Endothelial cell of umbilical vein (primary cell): ENCODE results near the gene DLEC1. TPM values are rescaled to one million over a fixed set of nuclear protein-coding genes. Genes with fewer than 3 reads are reported as not detected.

Experiments
- BruUV-seq: library from RNA; stranded (reverse); fragments of 400-500 nt; replicated peaks from 2 replicates; lab custom pipeline; 2021; lab: Mats Ljungman, UMichigan
- CTCF ChIA-PET: fragments of 300-600, 350-600 bp; sonication (Branson Sonifier 250); formaldehyde crosslinking; loops from one replicate; lab custom pipeline; 2021; ENCODE audit warnings: antibody characterized with exemption, inconsistent platforms; lab: Charles Lee
- POLR2A ChIA-PET: fragments of 300-600, 350-600 bp; sonication (Branson Sonifier 250); formaldehyde crosslinking; loops from one replicate; lab custom pipeline; 2021; ENCODE audit warnings: antibody characterized with exemption, inconsistent platforms; lab: Charles Lee
- DNase-seq: peaks from one replicate; pipeline ENCODE4 v3.0.0-alpha.2; 2011; ENCODE audit warnings: low read depth, low spot score
- FAIRE-seq: peaks from 2 replicates; lab custom pipeline; 2011; peaks lifted over from hg19 to GRCh38; lab: Jason Lieb, UNC
- H2AFZ ChIP-seq: 2 replicates; pipeline ENCODE4 v1.6.0; 2012; ENCODE audit warnings: low read depth, low read length, control low read depth, inconsistent platforms
- H3K27ac ChIP-seq: 2 replicates; pipeline ENCODE4 v1.5.1; 2011; ENCODE audit warnings: low read depth, mild to moderate bottlenecking, control low read depth, low read length, moderate library complexity; ENCODE audit not compliant: insufficient read depth
- H3K27me3 ChIP-seq, 2 experiments: 2 replicates each; pipeline versions ENCODE4 v1.6.0 to v1.6.1; 2011; ENCODE audit warnings: low read length in 2 of 2, mixed read lengths in 1 of 2; ENCODE audit not compliant: control insufficient read depth in 2 of 2, insufficient read depth in 2 of 2
- H3K36me3 ChIP-seq, 2 experiments: 2 replicates in 1 of 2; 3 replicates in 1 of 2; pipeline ENCODE4 v1.5.1; 2011; ENCODE audit warnings: low read length in 2 of 2, mild to moderate bottlenecking in 1 of 2, moderate library complexity in 1 of 2; ENCODE audit not compliant: control insufficient read depth in 2 of 2, insufficient read depth in 2 of 2; ENCODE audit errors: extremely low read depth in 1 of 2
- H3K4me1 ChIP-seq: 3 replicates; pipeline ENCODE4 v1.5.1; 2011; ENCODE audit warnings: mild to moderate bottlenecking, low read length; ENCODE audit not compliant: control insufficient read depth, insufficient read depth; ENCODE audit errors: extremely low read depth
- H3K4me2 ChIP-seq: 2 replicates; pipeline ENCODE4 v1.6.1; 2011; ENCODE audit warnings: low read length, control low read depth, mixed read lengths; ENCODE audit not compliant: insufficient read depth
- H3K4me3 ChIP-seq, 3 experiments: fragments of 200-600 bp in 1 of 3; sonication (generic), shearing (Covaris generic) in 1 of 3; replicated peaks in 1 of 3; 2 replicates each; pipeline ENCODE4 v1.5.1; 2011 to 2016; ENCODE audit warnings: control low read depth in 3 of 3, low read length in 3 of 3, mild to moderate bottlenecking in 2 of 3, inconsistent platforms in 1 of 3, low read depth in 1 of 3, moderate library complexity in 1 of 3; ENCODE audit not compliant: insufficient read depth in 1 of 3
- H3K79me2 ChIP-seq: 2 replicates; pipeline ENCODE4 v1.6.0; 2012; ENCODE audit warnings: low read length, inconsistent platforms; ENCODE audit not compliant: control insufficient read depth, insufficient read depth
- H3K9ac ChIP-seq: replicated peaks from 2 replicates; pipeline ENCODE3; 2011; ENCODE audit warnings: low read length, control low read depth; ENCODE audit not compliant: insufficient read depth; ENCODE audit errors: extremely low read depth
- H3K9me1 ChIP-seq: replicated peaks from 3 replicates; pipeline ENCODE4 v1.6.0; 2011; ENCODE audit warnings: mild to moderate bottlenecking, low read length; ENCODE audit not compliant: control insufficient read depth, insufficient read depth; ENCODE audit errors: extremely low read depth
- H3K9me3 ChIP-seq: replicated peaks from 2 replicates; pipeline ENCODE4 v1.5.1; 2012; ENCODE audit warnings: low read length, inconsistent platforms; ENCODE audit not compliant: control insufficient read depth, insufficient read depth
- H4K20me1 ChIP-seq: replicated peaks from 2 replicates; pipeline ENCODE3; 2011; ENCODE audit warnings: mild to moderate bottlenecking, low read length; ENCODE audit not compliant: control insufficient read depth, insufficient read depth; ENCODE audit errors: extremely low read depth
- CTCF ChIP-seq, 2 donors: IDR thresholded peaks; 1 replicate in 1 of 2; 2 replicates in 1 of 2; pipeline ENCODE4 v1.5.1; 2011; ENCODE audit warnings: low read length in 2 of 2, mild to moderate bottlenecking in 2 of 2, moderate library complexity in 2 of 2, control low read depth in 1 of 2, inconsistent platforms in 1 of 2, low read depth in 1 of 2; ENCODE audit not compliant: insufficient read depth in 1 of 2; ENCODE audit errors: extremely low read depth in 1 of 2
- EZH2 ChIP-seq: IDR thresholded peaks from 2 replicates; pipeline ENCODE4 v1.6.1; 2012; ENCODE audit warnings: borderline replicate concordance, low read depth, mild to moderate bottlenecking, moderate library complexity, low read length, inconsistent platforms; ENCODE audit not compliant: severe bottlenecking
- FOS ChIP-seq: IDR thresholded peaks from 2 replicates; pipeline ENCODE4 v1.6.1; 2011; ENCODE audit warnings: mild to moderate bottlenecking, low read length, moderate library complexity, borderline replicate concordance; ENCODE audit not compliant: insufficient read depth
- GATA2 ChIP-seq: IDR thresholded peaks from 2 replicates; pipeline ENCODE4 v1.7.0; 2011; ENCODE audit warnings: low read depth, mild to moderate bottlenecking, moderate library complexity, mixed read lengths, low read length; ENCODE audit not compliant: insufficient read length, insufficient read depth
- JUN ChIP-seq: IDR thresholded peaks from 2 replicates; pipeline ENCODE4 v1.6.1; 2011; ENCODE audit warnings: borderline replicate concordance, low read depth; ENCODE audit not compliant: insufficient read length, insufficient read depth
- MAX ChIP-seq: IDR thresholded peaks from 2 replicates; pipeline ENCODE4 v1.6.1; 2011; ENCODE audit not compliant: insufficient read depth, insufficient read length
- MYC ChIP-seq: IDR thresholded peaks from one replicate; pipeline ENCODE4 v1.6.1; 2011; ENCODE audit warnings: mild to moderate bottlenecking, low read depth, low read length
- POLR2A ChIP-seq: IDR thresholded peaks from 2 replicates; pipeline ENCODE4 v1.6.1; 2012; ENCODE audit warnings: low read depth, mild to moderate bottlenecking, control low read depth, low read length
- POLR2AphosphoS5 ChIP-seq: IDR thresholded peaks from 2 replicates; pipeline ENCODE4 v1.6.1; 2012; ENCODE audit warnings: low read depth, mild to moderate bottlenecking, control low read depth, low read length, moderate library complexity; ENCODE audit not compliant: insufficient read depth
- dilution Hi-C: fragments of 300-500 bp; cut with MboI; formaldehyde crosslinking; loops from one replicate; pipeline ENCODE4 v1.15.0; 2019; ENCODE audit warnings: low sequenced_read_pairs; ENCODE audit not compliant: extremely low pct_ligation_motif_present
- intact Hi-C: fragments of 100-400 bp; cut with micrococcal nuclease; formaldehyde crosslinking; loops from one replicate; pipeline ENCODE4 v1.10.0; 2022
- polyA plus RNA-seq, 4 experiments: library from polyadenylated mRNA; depleted of rRNA in 3 of 4; stranded (reverse) in 3 of 4; unstranded in 1 of 4; fragments of >200 nt; gene quantifications; 2 replicates each; pipeline versions ENCODE4 v1.2.1 to v1.2.3, GENCODE V29; 2011 to 2012; ENCODE audit warnings: missing spikeins in 1 of 4
- total RNA-seq: library from RNA; stranded (reverse); gene quantifications from 2 replicates; pipeline ENCODE4 v1.2.3, GENCODE V29; 2021

DLEC1 gene
- total and polyA plus RNA-seq, 2 donors (not counting 3 experiments of a cell fraction or from before 2014, with no cell fraction given), result not detected

GRCh38 chr3:38139191-38139590, 100.2 kb downstream of the DLEC1 start:
- CTCF ChIA-PET, result interaction anchor here (0.7 to 4.5 kb wide), 5 partner anchors 26 to 512 kb away, joined by 3 to 43 read pairs (median 3); partner anchors contain the start of genes OXSR1 and XYLB
- peak; percentile 59 for FAIRE-seq
- BruUV-seq, result no TSS peak

GRCh38 chr3:38139652-38140051, 100.6 kb downstream of the DLEC1 start:
- H3K4me3 ChIP-seq, result no peak overlapping the region
- H3K27ac ChIP-seq, result no peak overlapping the region
- peaks cover 0 to 14% of the 10 kb centered on the region in 2 experiments for H3K36me3 ChIP-seq
- ChIA-PET CTCF (interaction anchor here (0.7 to 4.5 kb wide), 5 partner anchors 25 to 512 kb away, joined by 3 to 43 read pairs (median 3); partner anchors contain the start of genes OXSR1 and XYLB), POLR2A (interaction anchor here (0.9 kb wide), 1 partner anchor 25 kb away, joined by 3 read pairs; the partner anchor contains the start of gene OXSR1)
- TF ChIP-seq MYC (no peak), JUN (no peak), POLR2AphosphoS5 (no peak), FOS (no peak), GATA2 (no peak), MAX (no peak), CTCF (IDR thresholded peaks at IDR 0.05; ENCODE audit: extremely low read depth in 1 of 2, insufficient read depth in 1 of 2, low read depth in 1 of 2, low read length in 2 of 2) (no peak), POLR2A (no peak), EZH2 (no peak)
- peaks cover 11% of the 10 kb centered on the region for H3K79me2 ChIP-seq
- H3K9ac ChIP-seq, result no peak overlapping the region
- DNase-seq, result no peak
- H3K4me2 ChIP-seq, result peak overlapping the region; percentile 62
- peaks cover 24% of the 10 kb centered on the region for H3K4me1 ChIP-seq
- FAIRE-seq, result no peak
- dilution Hi-C loops (no loop called here), intact Hi-C loops (loop anchor here (5.0 to 10.0 kb wide), 6 partner anchors 93 to 515 kb away; partner anchors contain the start of gene EXOG)
- no peak overlapping the region for H2AFZ ChIP-seq
- no peaks in the 10 kb centered on the region for H4K20me1 ChIP-seq
- no peaks in the 10 kb centered on the region for H3K27me3 ChIP-seq
- no TSS peak for BruUV-seq
- no peaks in the 10 kb centered on the region for H3K9me1 ChIP-seq
- H3K9me3 ChIP-seq, result no peaks in the 10 kb centered on the region

More at GRCh38 chr3:38139191-38139590, 100.2 kb downstream of the DLEC1 start:
- Histone ChIP-seq H3K27me3 (no peaks in the 10 kb centered on the region), H3K4me1 (peaks cover 24% of the 10 kb centered on the region), H3K9me3 (no peaks in the 10 kb centered on the region), H3K79me2 (peaks cover 11% of the 10 kb centered on the region), H3K36me3 (peaks cover 0 to 14% of the 10 kb centered on the region in 2 experiments), H3K4me2 (peak overlapping the region; percentile 62), H3K9me1 (no peaks in the 10 kb centered on the region), H3K27ac (no peak overlapping the region), H3K9ac (peak overlapping the region; percentile 61), H4K20me1 (no peaks in the 10 kb centered on the region), H3K4me3 (peak overlapping the region; percentile 67 to 77 (median 71)), H2AFZ (peak overlapping the region; percentile 98)
- POLR2A ChIA-PET, result interaction anchor here (0.9 kb wide), 1 partner anchor 26 kb away, joined by 3 read pairs; the partner anchor contains the start of gene OXSR1
- dilution Hi-C loops, result no loop called here
- DNase-seq, result no peak
- TF ChIP-seq POLR2A (no peak), EZH2 (no peak)
- intact Hi-C loops, result loop anchor here (5.0 to 10.0 kb wide), 6 partner anchors 93 to 516 kb away; partner anchors contain the start of gene EXOG
